ENCODE results near the gene LRP1. TPM values are rescaled to one million over a fixed set of nuclear protein-coding genes. Genes with fewer than 3 reads are reported as not detected.

The LRP1 gene
- total and polyA plus RNA-seq, 2 of the 4 experiments (the other 2 are of a cell fraction) = 73.1 to 142 TPM

- no peak for TF ChIP-seq USF2 (IDR thresholded peaks at IDR 0.05; ENCODE audit: low read depth, low read length)
Measured at GRCh38 chr12:57213058-57213715, 84.9 kb downstream of the LRP1 start (continued).

- no peak overlapping the region for H3K18ac ChIP-seq (ENCODE audit: low read depth, low read length)
- H4K5ac ChIP-seq (ENCODE audit: low read depth, low read length) = no peak overlapping the region
- dilution Hi-C loops (cut with HindIII; ENCODE audit: low sequenced_read_pairs, unreplicated experiment) (no loop called here), in situ Hi-C loops (cut with MboI; ENCODE audit: low sequenced_read_pairs) (no loop called here), intact Hi-C loops (cut with micrococcal nuclease) (loop anchor here (1.0 kb wide), 2 partner anchors 25 to 29 kb away; no protein-coding TSS in a partner anchor)
- no peaks in the 10 kb centered on the region for H3K9me3 ChIP-seq (ENCODE audit: control insufficient read depth, insufficient read depth, low read length)
- ChIA-PET POLR2A (ENCODE audit: unreplicated experiment) (interaction anchor here (0.5 to 0.7 kb wide), 3 partner anchors 22 to 65 kb away, joined by 5 to 12 read pairs (median 9); no protein-coding TSS in a partner anchor), CTCF (interaction anchor here (1.3 to 3.5 kb wide), 3 partner anchors 16 to 29 kb away, joined by 5 to 25 read pairs (median 14); partner anchors contain the start of gene SHMT2)
- peaks cover 7% of the 10 kb centered on the region for H3K4me1 ChIP-seq (ENCODE audit: control insufficient read depth, insufficient read depth, low read length)
- 80% methylated on average over 1 of the region's 4 CpGs; no CpG with 5 or more reads in 1 of the 2 experiments for WGBS, 2 experiments (ENCODE audit: extremely low coverage in 2 of 2, insufficient read length in 1 of 2)
- no peak overlapping the region for H3K4me3 ChIP-seq (ENCODE audit: insufficient read depth, low read depth, low read length)
- no peak overlapping the region for H2BK5ac ChIP-seq (ENCODE audit: low read depth, low read length, poor library complexity, severe bottlenecking)
- DNase-seq (no peak), ATAC-seq (ENCODE audit: low read depth) (no peak)
- H3K27me3 ChIP-seq (ENCODE audit: control insufficient read depth, insufficient read depth, low read length) = peaks cover 40% of the 10 kb centered on the region
- H4K20me1 ChIP-seq (ENCODE audit: insufficient read depth, low read length) = peaks cover 65% of the 10 kb centered on the region
- H4K8ac ChIP-seq (ENCODE audit: low read depth in 2 of 2, low read length in 2 of 2) = no peak overlapping the region
- no peak for TF ChIP-seq SMC3 (IDR thresholded peaks at IDR 0.05; ENCODE audit: low read depth, low read length)
- no peak for TF ChIP-seq RCOR1 (IDR thresholded peaks at IDR 0.05; ENCODE audit: insufficient replicate concordance, low read length)
- TF ChIP-seq USF2 (IDR thresholded peaks at IDR 0.05; ENCODE audit: low read depth, low read length) = no peak
- TF ChIP-seq RAD21 (IDR thresholded peaks at IDR 0.05; ENCODE audit: low read length) = no peak
- TF ChIP-seq POLR2A (IDR thresholded peaks at IDR 0.05; ENCODE audit: low read depth, low read length) = no peak
- no peak for TF ChIP-seq BHLHE40 (IDR thresholded peaks at IDR 0.05; ENCODE audit: low read depth, low read length)
- no peak for TF ChIP-seq CHD1 (IDR thresholded peaks at IDR 0.05; ENCODE audit: low read depth, low read length)
- TF ChIP-seq CTCF (conservative IDR thresholded peaks at IDR 0.05; ENCODE audit: low read depth, low read length) = no peak
- no peak overlapping the region for H3K4ac ChIP-seq (ENCODE audit: low read depth, low read length)
- no peak overlapping the region for H3K9ac ChIP-seq (ENCODE audit: low read depth, low read length)
- H3K56ac ChIP-seq (ENCODE audit: extremely low read depth, insufficient read depth, low read length) = no peak overlapping the region
- no peak overlapping the region for H4K91ac ChIP-seq (ENCODE audit: insufficient read depth, low read depth, low read length)
- H2AFZ ChIP-seq (replicated peaks; ENCODE audit: low read length, poor library complexity) = peak overlapping the region; percentile 47
- H2BK15ac ChIP-seq (ENCODE audit: low read depth, low read length) = no peak overlapping the region
- no peak overlapping the region for H3K27ac ChIP-seq (ENCODE audit: insufficient read depth, low read length)
- H2BK20ac ChIP-seq (ENCODE audit: low read depth, low read length) = no peak overlapping the region
- no peaks in the 10 kb centered on the region for H3K9me1 ChIP-seq (ENCODE audit: insufficient read depth, low read length)
- peak overlapping the region; percentile 73 for H2AK9ac ChIP-seq (replicated peaks; ENCODE audit: low read depth, low read length, poor library complexity)
- peaks cover 0 to 7% of the 10 kb centered on the region in 2 experiments; a peak in 1 of 4 replicates for H3K79me1 ChIP-seq (ENCODE audit: low read depth in 1 of 2, low read length in 2 of 2)
- peaks cover 49% of the 10 kb centered on the region for H3K36me3 ChIP-seq (ENCODE audit: control insufficient read depth, insufficient read depth, low read length)
- no peak overlapping the region for H2AK5ac ChIP-seq (ENCODE audit: low read depth, low read length)
- BruUV-seq (replicated peaks) = no TSS peak
- H3K4me2 ChIP-seq (ENCODE audit: low read depth, low read length) = no peak overlapping the region
- H3K14ac ChIP-seq (replicated peaks; ENCODE audit: low read depth, low read length) = 0 out of 2 replicates have a peak overlapping the region, but pooled peaks have one; percentile 5
- H2BK120ac ChIP-seq (ENCODE audit: low read depth, low read length) = no peak overlapping the region
- peak overlapping the region; percentile 1; the same call in 1 of the 2 replicates for H3K23ac ChIP-seq (ENCODE audit: low read depth, low read length)
Measured at GRCh38 chr12:57213763-57214397, 85.6 kb downstream of the LRP1 start.

Data from IMR-90 (cell line).